HG02852 (cell line): ENCODE results near the gene YAF2.

Experiments
- ATAC-seq: cut with Tn5 transposase; IDR thresholded peaks from one replicate; pipeline ENCODE4 v1.9.1; 2021; ENCODE audit warnings: mild to moderate bottlenecking, moderate library complexity; ENCODE audit not compliant: unreplicated experiment

The YAF2 gene

GRCh38 chr12:42238240-42239140 is at the start of gene YAF2:
Gene YAF2 (minus strand): TSS chr12:42238248. CDS start chr12:42238180, 68 bp downstream.
- peak; percentile 77 for ATAC-seq

- ATAC-seq = no peak
Measured at GRCh38 chr12:42286741-42287140, 48.7 kb upstream of the YAF2 start.

GRCh38 chr12:42285431-42285830 is 47.4 kb upstream of the YAF2 start:
- ATAC-seq = no peak

GRCh38 chr12:42284876-42285275 is 46.8 kb upstream of the YAF2 start:
- ATAC-seq = no peak

GRCh38 chr12:42284157-42284556 is 46.1 kb upstream of the YAF2 start:
- peak; percentile 51 for ATAC-seq

- ATAC-seq = peak; percentile 25
Measured at GRCh38 chr12:42283739-42284138, 45.7 kb upstream of the YAF2 start.

GRCh38 chr12:42282294-42282693 is 44.2 kb upstream of the YAF2 start:
- ATAC-seq = no peak

GRCh38 chr12:42281844-42282243 is 43.8 kb upstream of the YAF2 start:
- no peak for ATAC-seq

- ATAC-seq = no peak
Measured at GRCh38 chr12:42281278-42281677, 43.2 kb upstream of the YAF2 start.

GRCh38 chr12:42278128-42278510 is 40.1 kb upstream of the YAF2 start:
- ATAC-seq = no peak

GRCh38 chr12:42277396-42278127 is 39.5 kb upstream of the YAF2 start:
- ATAC-seq = no peak

GRCh38 chr12:42275499-42275898 is 37.5 kb upstream of the YAF2 start:
- no peak for ATAC-seq

GRCh38 chr12:42273706-42274105 is 35.7 kb upstream of the YAF2 start:
- no peak for ATAC-seq

GRCh38 chr12:42270596-42270995 is 32.5 kb upstream of the YAF2 start:
- no peak for ATAC-seq

GRCh38 chr12:42267413-42268190 is 29.6 kb upstream of the YAF2 start:
- no peak for ATAC-seq

- no peak for ATAC-seq
Measured at GRCh38 chr12:42266579-42267230, 28.7 kb upstream of the YAF2 start.

- ATAC-seq = no peak
Measured at GRCh38 chr12:42262271-42262670, 24.2 kb upstream of the YAF2 start.

GRCh38 chr12:42261708-42262107 is 23.7 kb upstream of the YAF2 start:
- no peak for ATAC-seq

- no peak for ATAC-seq
Measured at GRCh38 chr12:42260518-42260917, 22.5 kb upstream of the YAF2 start.

GRCh38 chr12:42259699-42260098 is 21.7 kb upstream of the YAF2 start:
- no peak for ATAC-seq

- no peak for ATAC-seq
Measured at GRCh38 chr12:42255866-42256261, 17.8 kb upstream of the YAF2 start.
